H1 (cell line): ENCODE data around the gene TRAIP. TPM values are rescaled to one million over a fixed set of nuclear protein-coding genes. Genes with fewer than 3 reads are reported as not detected.

ENCODE experiments used
- CTCF ChIA-PET: fragments of 300-600 bp; sonication (Branson Sonifier 250); formaldehyde crosslinking; loops from one replicate; lab custom pipeline; 2021; ENCODE audit not compliant: partially characterized antibody; lab: Charles Lee
- POLR2A ChIA-PET: fragments of 300-600 bp; sonication (Branson Sonifier 250); formaldehyde crosslinking; loops from one replicate; lab custom pipeline; 2021; ENCODE audit warnings: inconsistent platforms; ENCODE audit not compliant: partially characterized antibody; lab: Charles Lee
- DNase-seq, 2 experiments: peaks; one replicate each; pipeline versions ENCODE4 v3.0.0 to v3.0.0-alpha.2; 2010 to 2022; ENCODE audit warnings: low spot score in 2 of 2, low read depth in 1 of 2, mixed read lengths in 1 of 2
- FAIRE-seq: peaks from 2 replicates; lab custom pipeline; 2011; peaks lifted over from hg19 to GRCh38; lab: Jason Lieb, UNC
- H2AFZ ChIP-seq: 2 replicates; pipeline ENCODE4 v1.8.1; 2012; ENCODE audit warnings: low read length, inconsistent platforms
- H2AK5ac ChIP-seq: 2 replicates; pipeline ENCODE4 v1.6.1; 2013; ENCODE audit warnings: low read depth, low read length
- H2BK120ac ChIP-seq: replicated peaks from 2 replicates; pipeline ENCODE3; 2013; ENCODE audit warnings: low read depth, low read length, inconsistent platforms
- H2BK12ac ChIP-seq: 2 replicates; pipeline ENCODE4 v1.6.1; 2013; ENCODE audit warnings: low read depth, low read length
- H2BK15ac ChIP-seq: 2 replicates; pipeline ENCODE4 v1.6.1; 2013; ENCODE audit warnings: low read length
- H2BK20ac ChIP-seq: 2 replicates; pipeline ENCODE4 v1.6.1; 2013; ENCODE audit warnings: low read length
- H2BK5ac ChIP-seq: 2 replicates; pipeline ENCODE4 v1.6.1; 2013; ENCODE audit warnings: low read depth, low read length
- H3K14ac ChIP-seq: 2 replicates; pipeline ENCODE4 v1.6.1; 2013; ENCODE audit warnings: inconsistent platforms; ENCODE audit not compliant: insufficient read length
- H3K18ac ChIP-seq: 2 replicates; pipeline ENCODE4 v1.6.1; 2013; ENCODE audit warnings: low read length; ENCODE audit errors: extremely low read depth
- H3K23ac ChIP-seq: 2 replicates; pipeline ENCODE4 v1.6.1; 2013; ENCODE audit warnings: inconsistent platforms; ENCODE audit not compliant: insufficient read length
- H3K23me2 ChIP-seq: 2 replicates; pipeline ENCODE4 v1.6.1; 2013; ENCODE audit warnings: low read depth, low read length
- H3K27ac ChIP-seq: 2 replicates; pipeline ENCODE4 v1.6.1; 2011; ENCODE audit warnings: low read depth, low read length, inconsistent platforms
- H3K27me3 ChIP-seq, 4 experiments: replicated peaks in 1 of 4; 1 replicate in 1 of 4; 2 replicates in 3 of 4; pipeline versions ENCODE4 v1.6.1 to v1.8.1; 2011 to 2013; ENCODE audit warnings: low read length in 3 of 4, mild to moderate bottlenecking in 3 of 4, inconsistent platforms in 2 of 4, mixed read lengths in 2 of 4, moderate library complexity in 1 of 4; ENCODE audit not compliant: control insufficient read depth in 3 of 4, insufficient read depth in 3 of 4; ENCODE audit errors: extremely low read depth in 1 of 4
- H3K36me3 ChIP-seq, 4 experiments: 2 replicates each; pipeline versions ENCODE4 v1.6.1 to v1.8.1; 2011 to 2013; ENCODE audit warnings: mild to moderate bottlenecking in 4 of 4, low read length in 3 of 4, moderate library complexity in 2 of 4, control low read depth in 1 of 4, inconsistent platforms in 1 of 4; ENCODE audit not compliant: insufficient read depth in 4 of 4, control insufficient read depth in 2 of 4
- H3K4ac ChIP-seq: replicated peaks from 2 replicates; pipeline ENCODE3; 2013; ENCODE audit warnings: low read length, low read depth, mixed read lengths, inconsistent platforms; ENCODE audit not compliant: insufficient read length
- H3K4me1 ChIP-seq, 4 experiments: replicated peaks in 1 of 4; 1 replicate in 1 of 4; 2 replicates in 3 of 4; pipeline versions ENCODE4 v1.6.1 to v1.8.1; 2011 to 2013; ENCODE audit warnings: low read length in 3 of 4, inconsistent platforms in 2 of 4, mixed read lengths in 1 of 4; ENCODE audit not compliant: insufficient read depth in 4 of 4, control insufficient read depth in 3 of 4
- H3K4me2 ChIP-seq, 2 experiments: 2 replicates each; pipeline versions ENCODE4 v1.6.1 to v1.8.1; 2011 to 2013; ENCODE audit warnings: low read depth in 2 of 2, low read length in 2 of 2, control low read depth in 1 of 2, inconsistent platforms in 1 of 2, mild to moderate bottlenecking in 1 of 2; ENCODE audit not compliant: insufficient read depth in 1 of 2
- H3K4me3 ChIP-seq, 4 experiments: fragments of 200-600, 300-600 bp in 1 of 4; sonication (generic), shearing (Covaris generic), sonication (Bioruptor Twin) in 1 of 4; 2 replicates each; pipeline versions ENCODE4 v1.5.1 to v1.8.1; 2011 to 2016; ENCODE audit warnings: low read length in 4 of 4, low read depth in 3 of 4, control low read depth in 2 of 4, inconsistent platforms in 2 of 4, mild to moderate bottlenecking in 2 of 4, mixed read lengths in 1 of 4, moderate library complexity in 1 of 4; ENCODE audit not compliant: insufficient read depth in 2 of 4; ENCODE audit errors: extremely low read depth in 1 of 4
- H3K56ac ChIP-seq: replicated peaks from 2 replicates; pipeline ENCODE3; 2013; ENCODE audit warnings: low read depth, mild to moderate bottlenecking, mixed read lengths, low read length, inconsistent platforms; ENCODE audit not compliant: insufficient read length
- H3K79me1 ChIP-seq: 2 replicates; pipeline ENCODE4 v1.6.1; 2013; ENCODE audit warnings: low read depth, low read length, control low read depth
- H3K79me2 ChIP-seq, 2 experiments: 2 replicates each; pipeline versions ENCODE4 v1.6.1 to v1.8.1; 2012 to 2013; ENCODE audit warnings: low read length in 2 of 2, mild to moderate bottlenecking in 2 of 2, inconsistent platforms in 1 of 2; ENCODE audit not compliant: insufficient read depth in 2 of 2, control insufficient read depth in 1 of 2
- H3K9ac ChIP-seq, 4 experiments: replicated peaks in 1 of 4; 1 replicate in 1 of 4; 2 replicates in 3 of 4; pipeline versions ENCODE4 v1.6.1 to v1.8.1; 2011 to 2013; ENCODE audit warnings: low read depth in 3 of 4, low read length in 3 of 4, control low read depth in 2 of 4, mild to moderate bottlenecking in 2 of 4, moderate library complexity in 2 of 4, inconsistent platforms in 1 of 4; ENCODE audit errors: extremely low read depth in 1 of 4
- H3K9me3 ChIP-seq, 2 experiments: 2 replicates each; pipeline versions ENCODE4 v1.6.1 to v1.8.1; 2012 to 2013; ENCODE audit warnings: mild to moderate bottlenecking in 2 of 2, moderate library complexity in 2 of 2, control low read depth in 1 of 2, inconsistent platforms in 1 of 2, low read depth in 1 of 2, low read length in 1 of 2, mixed read lengths in 1 of 2; ENCODE audit not compliant: insufficient read depth in 2 of 2
- H4K20me1 ChIP-seq, 2 experiments: replicated peaks in 1 of 2; 2 replicates each; pipeline versions ENCODE3 to v1.8.1; 2011 to 2013; ENCODE audit warnings: inconsistent platforms in 2 of 2, low read length in 2 of 2, mild to moderate bottlenecking in 1 of 2; ENCODE audit not compliant: insufficient read depth in 2 of 2, control insufficient read depth in 1 of 2
- H4K5ac ChIP-seq: 2 replicates; pipeline ENCODE4 v1.6.1; 2013; ENCODE audit warnings: low read length, low read depth, mixed read lengths, inconsistent platforms; ENCODE audit not compliant: insufficient read length
- H4K8ac ChIP-seq: 2 replicates; pipeline ENCODE4 v1.8.0; 2013; ENCODE audit warnings: mild to moderate bottlenecking, moderate library complexity, low read length, inconsistent platforms; ENCODE audit not compliant: insufficient read depth; ENCODE audit errors: extremely low read depth
- H4K91ac ChIP-seq: replicated peaks from 2 replicates; pipeline ENCODE3; 2013; ENCODE audit warnings: low read length, mixed read lengths, inconsistent platforms; ENCODE audit not compliant: insufficient read length
- CEBPB ChIP-seq: IDR thresholded peaks from 2 replicates; pipeline ENCODE4 v1.6.1; 2012; ENCODE audit warnings: low read depth, low read length
- CHD2 ChIP-seq: IDR thresholded peaks from 2 replicates; pipeline ENCODE4 v1.6.1; 2012; ENCODE audit warnings: low read length, improper control_type of control experiment
- E2F6 ChIP-seq: IDR thresholded peaks from 2 replicates; pipeline ENCODE4 v1.6.1; 2012; ENCODE audit warnings: inconsistent platforms
- EP300 ChIP-seq, 2 experiments: IDR thresholded peaks; 1 replicate in 1 of 2; 2 replicates in 1 of 2; pipeline ENCODE4 v1.6.1; 2011 to 2012; ENCODE audit warnings: low read depth in 2 of 2, low read length in 2 of 2, mild to moderate bottlenecking in 2 of 2, borderline replicate concordance in 1 of 2, inconsistent platforms in 1 of 2, moderate library complexity in 1 of 2
- HDAC6 ChIP-seq: IDR thresholded peaks from one replicate; pipeline ENCODE4 v1.7.1; 2012; ENCODE audit warnings: low read depth, mild to moderate bottlenecking, inconsistent platforms, low read length, moderate library complexity
- NRF1 ChIP-seq: IDR thresholded peaks from 2 replicates; pipeline ENCODE4 v1.6.1; 2011; ENCODE audit warnings: mild to moderate bottlenecking, low read depth, low read length, improper control_type of control experiment
- PHF8 ChIP-seq: fragments of 200-600 bp; sonication (generic); conservative IDR thresholded peaks from 2 replicates; pipeline ENCODE4 v1.7.1; 2012; ENCODE audit warnings: low read depth, mild to moderate bottlenecking, inconsistent platforms, low read length, moderate library complexity
- RNF2 ChIP-seq: fragments of 200-900, 300-1000 bp; sonication (generic); IDR thresholded peaks from 2 replicates; pipeline ENCODE4 v1.7.1; 2016; ENCODE audit warnings: borderline replicate concordance, low read depth, mild to moderate bottlenecking, antibody characterized with exemption, low read length; ENCODE audit not compliant: poor library complexity, severe bottlenecking; ENCODE audit errors: missing control alignments
- RXRA ChIP-seq: IDR thresholded peaks from 2 replicates; pipeline ENCODE4 v1.6.1; 2011; ENCODE audit warnings: low read depth, mild to moderate bottlenecking, low read length, moderate library complexity; ENCODE audit not compliant: insufficient read depth
- SIRT6 ChIP-seq: IDR thresholded peaks from one replicate; pipeline ENCODE4 v1.7.1; 2012; ENCODE audit warnings: low read length, inconsistent platforms
- SRF ChIP-seq: IDR thresholded peaks from 2 replicates; pipeline ENCODE4 v1.6.1; 2011; ENCODE audit warnings: mild to moderate bottlenecking, low read depth, low read length, moderate library complexity
- TCF12 ChIP-seq: IDR thresholded peaks from 2 replicates; pipeline ENCODE4 v1.6.1; 2011; ENCODE audit warnings: low read depth, mild to moderate bottlenecking, low read length
- WGBS, 2 experiments: shearing (Covaris generic) in 1 of 2; methylation state at CpG; one replicate each; pipeline versions ENCODE4 v1.1.6 to v1.1.7; 2013 to 2015; ENCODE audit warnings: low lambda C conversion rate in 2 of 2, mixed read lengths in 2 of 2, inconsistent platforms in 1 of 2, low coverage in 1 of 2, missing lambda C conversion rate in 1 of 2; ENCODE audit not compliant: insufficient replicate concordance in 2 of 2, insufficient coverage in 1 of 2, insufficient read length in 1 of 2; ENCODE audit errors: extremely low coverage in 1 of 2, missing lambda C conversion rate in 1 of 2; 5-methylcytosine and 5-hydroxymethylcytosine counted together
- polyA plus RNA-seq, 7 experiments: library from polyadenylated mRNA; depleted of rRNA in 3 of 7; stranded (reverse) in 5 of 7; unstranded in 2 of 7; fragments of >200 nt in 5 of 7; fragments of 200-250 nt in 2 of 7; gene quantifications; 1 replicate in 5 of 7; 2 replicates in 1 of 7; 4 replicates in 1 of 7; pipeline versions ENCODE4 v1.2.1 to v1.2.3, GENCODE V29; 2011 to 2013; ENCODE audit warnings: missing spikeins in 2 of 7, mixed read lengths in 2 of 7
- total RNA-seq: library from RNA; stranded (reverse); fragmentation: NEBNext Ultra II Directional; extraction: Animal tissue kit (Norgen Biotek cat#: 25700); gene quantifications from 2 replicates; pipeline ENCODE4 v1.2.1, GENCODE V29; 2021
- TF ChIP-seq, protein P1 (sequence below): IDR thresholded peaks from 2 replicates; pipeline ENCODE4 v1.6.1; 2011; ENCODE audit warnings: low read depth, mild to moderate bottlenecking, low read length; ENCODE audit not compliant: insufficient read depth

TRAIP gene
- total and polyA plus RNA-seq, 2 of the 8 experiments (the other 6 are each of a cell fraction or from before 2014, with no cell fraction given), result 27.7 to 28.1 TPM

DNA sequence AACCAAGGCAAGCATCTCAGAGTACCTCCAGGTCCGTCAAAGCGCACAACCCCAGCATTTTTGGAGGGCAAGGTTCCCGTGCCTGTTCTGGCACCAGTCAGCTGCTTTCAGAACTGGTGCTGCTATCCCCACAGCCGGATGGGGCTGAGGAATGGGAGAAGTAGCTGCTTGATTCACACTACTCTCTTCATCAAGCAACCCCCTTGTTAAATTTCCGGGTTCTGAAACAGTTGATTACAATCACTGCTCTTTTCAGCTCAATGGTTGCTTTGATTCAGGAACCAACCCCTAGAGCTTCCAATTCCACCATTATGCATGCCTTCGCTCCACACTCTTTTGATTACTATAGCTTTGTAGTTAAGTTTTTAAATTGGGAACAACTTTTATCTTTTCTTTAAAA is 30.3 kb downstream of the TRAIP start:
- Histone ChIP-seq H3K23ac (no peak overlapping the region), H4K8ac (no peak overlapping the region), H4K91ac (no peak overlapping the region), H2BK12ac (no peak overlapping the region), H2AFZ (no peak overlapping the region), H2BK20ac (no peak overlapping the region), H3K56ac (no peak overlapping the region), H2AK5ac (no peak overlapping the region), H2BK5ac (no peak overlapping the region), H3K27me3 (no peaks in the 10 kb centered on the region), H3K14ac (no peak overlapping the region), H4K5ac (no peak overlapping the region), H2BK120ac (no peak overlapping the region), H3K18ac (no peak overlapping the region), H3K9ac (no peak overlapping the region), H3K27ac (no peak overlapping the region), H3K4me1 (no peaks in the 10 kb centered on the region), H3K4ac (no peak overlapping the region), H3K79me1 (no peaks in the 10 kb centered on the region), H2BK15ac (no peak overlapping the region), H4K20me1 (peaks cover 0 to 3% of the 10 kb centered on the region in 2 experiments), H3K23me2 (no peaks in the 10 kb centered on the region), H3K36me3 (peaks cover 4 to 24% (median 14%) of the 10 kb centered on the region in 4 experiments; a peak in 6 of 8 replicates), H3K4me2 (no peak overlapping the region), H3K9me3 (no peaks in the 10 kb centered on the region), H3K4me3 (no peak overlapping the region), H3K79me2 (no peaks in the 10 kb centered on the region)
- 87% methylated on average over 6 of the region's 6 CpGs; no CpG with 5 or more reads in 1 of the 2 experiments for WGBS, 2 experiments
- DNase-seq (no peak), FAIRE-seq (no peak)
- ChIA-PET POLR2A (interaction anchor here (0.6 to 1.9 kb wide), 4 partner anchors 9 to 107 kb away, joined by 3 to 7 read pairs (median 4); partner anchors contain the start of gene AMIGO3), CTCF (interaction anchor here (1.2 to 7.3 kb wide), 5 partner anchors 9 to 86 kb away, joined by 3 to 88 read pairs (median 4); partner anchors contain the start of gene INKA1)
- TF ChIP-seq CHD2, result no peak
- TF ChIP-seq HDAC6, result no peak
- TF ChIP-seq E2F6, result no peak
- no peak for TF ChIP-seq RXRA
- no peak for TF ChIP-seq NRF1
- TF ChIP-seq PHF8, result no peak
- TF ChIP-seq, protein P1, sequence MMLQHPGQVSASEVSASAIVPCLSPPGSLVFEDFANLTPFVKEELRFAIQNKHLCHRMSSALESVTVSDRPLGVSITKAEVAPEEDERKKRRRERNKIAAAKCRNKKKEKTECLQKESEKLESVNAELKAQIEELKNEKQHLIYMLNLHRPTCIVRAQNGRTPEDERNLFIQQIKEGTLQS, result no peak
- no peak for TF ChIP-seq TCF12
- TF ChIP-seq SRF, result no peak
- no peak for TF ChIP-seq RNF2
- TF ChIP-seq EP300 (IDR thresholded peaks at IDR 0.05; ENCODE audit: borderline replicate concordance in 1 of 2, low read depth in 2 of 2, low read length in 2 of 2), result no peak
- no peak for TF ChIP-seq SIRT6
- no peak for TF ChIP-seq CEBPB
